HG03342 (cell line): ENCODE results near the gene CXorf58.

Experiments
- ATAC-seq: cut with Tn5 transposase; IDR thresholded peaks from one replicate; pipeline ENCODE4 v1.9.1; 2021; ENCODE audit warnings: mild to moderate bottlenecking, moderate library complexity; ENCODE audit not compliant: unreplicated experiment

Gene CXorf58

DNA sequence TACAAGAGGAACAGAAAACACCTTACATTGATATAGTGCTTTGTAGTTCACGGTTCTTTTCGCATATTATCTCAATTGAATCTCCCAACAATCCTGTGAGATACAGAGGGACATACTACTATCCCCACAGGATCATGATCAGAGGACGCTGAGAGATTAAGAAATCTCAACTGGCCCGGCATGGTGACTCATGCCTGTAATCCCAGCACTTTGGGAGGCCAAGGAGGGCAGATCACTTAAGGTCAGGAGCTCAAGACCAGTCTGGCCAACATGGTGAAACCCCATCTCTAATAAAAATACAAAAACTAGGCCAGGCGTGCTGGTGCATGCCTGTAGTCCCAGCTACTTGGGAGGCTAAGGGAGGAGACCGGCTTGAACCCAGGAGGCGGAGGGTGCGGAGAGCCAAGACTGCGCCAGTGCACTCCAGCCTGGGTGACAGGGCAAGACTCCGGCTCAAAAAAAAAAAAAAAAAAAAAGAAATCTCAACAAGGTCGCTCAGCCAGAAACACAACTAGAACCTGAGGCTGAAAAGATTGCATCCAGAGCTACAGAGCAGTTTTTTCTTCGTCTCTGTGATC, 7.5 kb upstream of the CXorf58 start:
- no peak for ATAC-seq

DNA sequence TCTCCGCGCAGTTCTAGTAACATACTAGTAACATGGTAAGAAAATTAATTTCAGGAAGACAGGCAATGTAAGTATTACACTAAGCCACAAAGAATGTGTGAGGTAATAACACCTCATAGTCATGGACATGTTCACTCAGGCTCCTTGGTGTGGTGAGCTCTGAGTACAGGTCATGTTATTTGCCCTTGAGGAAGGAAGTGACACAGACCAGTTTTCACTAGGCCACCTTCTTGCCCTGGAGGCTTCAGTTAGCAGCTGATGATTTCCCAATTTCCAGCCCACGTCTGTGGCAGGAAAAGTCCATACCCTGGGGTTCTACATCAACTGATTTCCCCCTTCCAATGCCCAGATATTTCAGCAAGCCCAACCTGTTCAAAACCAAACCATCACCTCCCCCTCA, 6.7 kb upstream of the CXorf58 start:
- no peak for ATAC-seq

DNA sequence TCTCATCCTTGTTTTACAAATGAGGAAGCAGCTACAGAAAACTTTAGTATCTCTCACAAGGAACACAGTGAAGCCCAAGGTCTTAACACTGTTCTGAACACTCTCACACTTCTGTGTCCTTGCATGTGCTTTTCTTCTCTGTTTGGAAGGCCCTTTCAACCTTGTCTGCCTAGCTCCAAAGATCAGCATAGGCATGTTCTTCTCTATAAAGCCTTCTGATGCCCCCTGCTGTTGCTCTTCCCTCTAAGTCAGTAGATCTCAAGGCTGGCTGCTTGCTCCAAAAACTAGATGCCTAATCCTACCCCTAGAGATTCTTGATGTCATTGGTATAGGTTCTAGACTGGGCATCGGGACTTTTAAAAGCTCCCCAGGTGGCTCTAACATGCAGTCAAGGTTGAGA, 6.0 kb upstream of the CXorf58 start:
- peak; percentile 73 for ATAC-seq

DNA sequence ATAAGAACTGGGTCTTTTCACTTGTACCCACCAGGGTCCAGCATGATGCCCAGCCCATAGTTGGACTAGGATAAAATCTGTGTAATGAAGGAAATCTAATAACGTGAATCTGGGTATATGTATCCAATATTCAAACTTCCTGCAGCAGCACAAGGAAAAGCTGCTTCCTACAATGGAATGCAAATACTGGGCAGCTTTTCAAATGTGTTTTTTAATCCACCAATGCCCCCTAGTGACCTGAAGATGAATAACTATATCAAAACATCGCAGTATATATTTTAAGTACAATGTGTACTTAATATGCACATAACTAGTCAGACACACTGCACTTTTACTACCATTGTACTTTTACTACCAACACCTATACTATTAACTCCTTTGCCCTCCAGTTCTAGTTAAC, 5.4 kb upstream of the CXorf58 start:
- ATAC-seq: no peak

DNA sequence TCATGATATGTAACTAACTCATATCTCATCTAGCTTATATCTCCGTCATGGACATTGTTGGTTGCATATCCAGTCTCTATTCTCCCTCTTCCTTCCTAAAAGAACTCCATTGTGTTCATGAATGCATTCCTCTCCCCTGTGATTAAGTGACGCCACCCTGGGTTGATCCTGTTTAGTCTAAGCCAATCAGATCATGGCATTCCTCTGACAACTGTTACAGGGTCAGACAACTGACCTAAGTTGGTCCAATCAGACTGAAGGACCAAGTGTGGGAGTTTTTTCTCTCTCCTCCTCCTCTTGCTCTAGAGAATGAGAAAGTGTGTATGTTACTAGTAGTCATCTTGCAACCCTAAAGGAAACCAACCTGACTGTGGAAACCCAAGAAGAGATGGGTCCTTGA, 3.7 kb upstream of the CXorf58 start:
- no peak for ATAC-seq

DNA sequence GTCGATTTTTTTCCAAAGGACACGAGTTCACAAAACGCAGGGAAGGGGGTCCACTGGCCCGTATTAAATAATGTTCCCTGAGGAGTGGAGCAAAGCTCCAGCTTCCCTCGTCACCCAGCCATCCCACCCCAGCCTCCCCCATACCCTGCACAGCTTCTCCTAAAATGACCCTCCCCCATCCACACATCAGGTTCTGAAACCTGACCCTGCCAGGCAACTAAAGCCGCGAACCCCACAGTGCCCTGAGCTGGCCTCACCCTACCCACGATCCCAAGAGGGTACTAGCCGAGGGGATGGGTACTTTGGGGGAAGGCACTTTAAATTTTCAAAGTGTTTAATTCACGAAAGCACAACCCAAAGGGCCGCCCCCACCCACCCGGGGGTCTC, 702 bp upstream of the CXorf58 start:
- ATAC-seq: no peak

DNA sequence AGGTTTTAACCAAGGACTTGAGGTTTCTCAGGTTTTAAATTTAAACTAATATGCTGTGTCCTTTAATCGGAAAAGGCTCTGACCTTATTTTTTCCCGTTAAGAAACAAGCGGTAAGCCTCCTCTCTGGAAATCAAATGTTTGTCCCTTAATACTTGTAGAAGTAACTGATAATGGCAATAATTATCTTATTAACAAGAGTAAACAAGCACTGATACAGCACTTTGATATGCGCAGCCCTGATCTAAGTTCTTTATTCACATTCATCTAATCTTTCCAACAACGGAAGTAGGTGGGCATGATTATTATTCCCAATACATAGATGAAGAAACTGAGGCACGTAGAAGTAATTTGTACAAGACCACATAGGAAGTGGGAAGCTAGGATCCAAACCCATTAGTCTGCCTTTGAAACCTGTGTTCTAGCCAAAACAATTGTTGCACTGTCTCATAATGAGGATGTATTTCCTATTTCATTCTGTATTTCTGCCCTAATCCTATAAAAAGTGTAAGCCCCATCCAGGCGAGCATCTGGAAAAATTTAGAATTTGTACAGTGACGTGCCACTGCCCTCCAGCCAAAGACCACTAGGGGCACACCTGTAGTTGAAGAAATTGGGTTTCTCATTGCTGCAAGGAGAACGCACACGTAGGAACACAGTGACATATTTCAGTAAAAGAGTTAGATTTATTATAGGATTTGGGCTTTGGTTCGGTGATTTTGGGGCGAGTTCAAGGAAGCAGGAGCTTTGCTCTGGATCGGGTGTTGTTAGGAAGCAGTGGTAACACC, 606 bp downstream of the CXorf58 start:
- ATAC-seq: no peak

DNA sequence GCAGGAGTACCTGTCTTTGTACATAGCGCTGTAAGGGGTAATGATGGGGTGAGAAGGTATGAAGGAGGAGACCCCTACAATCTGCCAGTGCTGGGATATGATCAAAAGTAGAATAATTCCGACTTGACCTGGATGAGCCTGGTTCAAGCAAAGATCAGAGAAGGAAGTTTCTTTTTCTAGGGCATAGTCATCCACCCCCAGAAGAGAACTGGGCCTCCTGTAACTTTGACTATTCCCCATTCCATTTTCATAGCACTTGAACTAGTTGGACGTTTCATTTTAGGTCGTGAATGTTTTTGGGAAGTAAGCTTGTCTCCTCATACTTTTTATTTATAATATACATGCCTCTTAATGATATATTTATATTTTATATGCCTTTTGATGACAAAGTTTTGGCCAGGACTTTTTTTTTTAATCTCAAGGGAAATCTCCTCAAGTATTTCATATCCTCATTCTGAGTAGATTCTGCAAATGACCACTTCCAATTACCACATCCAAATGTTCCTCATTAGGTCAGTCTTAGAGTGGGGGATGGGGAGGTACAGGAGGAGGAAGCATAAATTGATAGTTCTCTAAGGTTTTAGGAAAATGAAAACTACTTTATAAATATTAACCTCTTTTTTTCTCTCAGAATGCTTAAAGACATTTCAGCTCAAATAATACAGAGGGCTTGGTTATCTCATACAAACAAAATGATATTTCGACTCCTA, 3.5 kb downstream of the CXorf58 start:
- ATAC-seq: no peak

DNA sequence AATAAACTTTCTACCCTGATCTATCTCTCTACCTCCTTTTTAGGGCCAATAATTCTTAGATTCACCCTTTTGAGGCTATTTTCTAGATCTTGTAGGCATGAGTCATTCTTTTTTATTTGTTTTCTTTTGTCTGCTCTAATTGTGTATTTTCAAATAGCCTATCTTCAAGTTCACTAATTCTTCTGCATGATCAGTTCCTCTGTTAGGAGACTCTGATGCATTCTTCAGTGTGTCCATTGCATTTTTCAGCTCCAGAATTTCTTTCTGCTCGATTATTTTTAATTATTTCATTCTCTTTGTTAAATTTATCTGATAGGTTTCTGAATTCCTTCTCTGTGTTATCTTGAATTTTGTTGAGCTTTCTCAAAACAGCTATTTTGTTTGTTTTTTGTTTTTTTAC, 11.3 kb downstream of the CXorf58 start:
- no peak for ATAC-seq

DNA sequence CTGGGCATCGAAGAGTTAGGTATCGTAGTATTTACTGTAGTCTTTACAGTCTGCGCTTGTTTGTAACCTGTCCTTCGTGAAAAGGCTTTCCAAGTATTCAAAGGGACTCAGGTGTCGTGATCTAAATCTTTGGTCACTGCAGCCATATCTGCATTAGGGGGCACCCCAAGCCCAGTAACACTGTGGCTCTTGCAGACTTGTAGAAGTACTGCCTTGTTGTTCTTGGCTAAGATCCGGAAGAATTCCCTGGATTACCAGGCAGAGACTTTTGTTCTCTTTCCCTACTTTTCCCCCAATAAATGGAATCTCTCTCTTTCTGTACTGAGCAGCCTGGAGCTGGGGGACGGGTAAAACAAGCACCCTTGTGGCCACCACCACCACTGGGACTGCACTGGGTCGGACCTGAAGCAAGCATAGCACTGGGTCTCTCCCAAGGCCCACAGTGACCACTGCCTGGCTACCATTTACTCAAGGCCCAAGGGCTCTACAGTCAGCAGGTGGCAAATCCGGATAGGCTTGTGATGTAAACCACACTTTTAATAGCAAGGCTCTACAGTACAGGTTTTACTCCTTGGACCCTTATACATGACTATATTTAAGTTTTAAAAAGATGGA, 12.0 kb downstream of the CXorf58 start:
- ATAC-seq: no peak

DNA sequence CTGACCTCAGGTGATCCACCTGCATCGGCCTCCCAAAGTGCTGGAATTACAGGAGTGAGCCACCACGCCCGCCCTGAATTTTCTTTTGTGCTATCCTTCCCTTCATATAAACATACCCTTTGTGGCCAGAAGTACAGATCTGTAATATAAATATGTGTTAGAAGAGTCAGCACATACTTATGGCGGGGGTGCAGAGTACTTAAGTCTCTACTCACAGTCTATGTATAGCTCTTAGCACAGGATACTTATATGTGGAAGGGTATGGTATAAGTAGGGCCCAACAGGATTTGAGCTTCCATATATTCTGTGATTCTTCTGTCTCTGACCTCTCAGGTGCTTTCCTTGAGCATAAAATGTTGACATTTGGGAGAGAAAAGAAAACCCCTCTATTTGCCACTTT, 18.2 kb downstream of the CXorf58 start:
- no peak for ATAC-seq

DNA sequence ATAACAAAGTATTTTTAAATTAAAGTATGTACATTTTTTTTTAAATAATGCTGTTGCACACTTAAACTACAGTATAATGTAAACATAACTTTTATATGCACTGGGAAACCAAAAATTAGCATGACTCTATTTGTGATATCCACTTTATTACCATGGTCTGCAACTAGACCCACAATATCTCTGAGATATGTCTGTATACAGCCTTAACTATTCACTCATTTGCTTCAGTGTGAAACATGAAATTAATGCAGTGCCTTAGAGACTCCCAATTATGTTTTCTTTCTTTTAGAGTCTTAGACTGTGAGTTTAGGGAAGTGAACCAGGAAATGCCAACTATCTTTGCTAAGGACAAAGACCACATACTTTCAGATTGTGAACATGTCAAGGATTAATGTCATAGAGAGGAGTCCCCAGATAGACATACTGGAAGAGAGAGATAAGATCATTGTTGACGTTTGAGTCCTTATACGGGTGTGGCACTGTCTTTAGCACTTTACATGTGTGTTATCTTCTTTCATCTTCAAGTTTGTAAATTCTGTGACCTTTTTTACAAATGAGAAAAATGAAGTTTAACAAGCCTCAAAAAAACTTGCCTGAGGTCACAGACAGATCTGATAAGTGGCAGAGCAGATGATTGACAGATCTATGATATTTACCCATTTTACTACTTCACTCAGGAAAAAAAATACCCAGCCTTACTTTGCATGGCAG, 23.2 kb downstream of the CXorf58 start:
- ATAC-seq: no peak

DNA sequence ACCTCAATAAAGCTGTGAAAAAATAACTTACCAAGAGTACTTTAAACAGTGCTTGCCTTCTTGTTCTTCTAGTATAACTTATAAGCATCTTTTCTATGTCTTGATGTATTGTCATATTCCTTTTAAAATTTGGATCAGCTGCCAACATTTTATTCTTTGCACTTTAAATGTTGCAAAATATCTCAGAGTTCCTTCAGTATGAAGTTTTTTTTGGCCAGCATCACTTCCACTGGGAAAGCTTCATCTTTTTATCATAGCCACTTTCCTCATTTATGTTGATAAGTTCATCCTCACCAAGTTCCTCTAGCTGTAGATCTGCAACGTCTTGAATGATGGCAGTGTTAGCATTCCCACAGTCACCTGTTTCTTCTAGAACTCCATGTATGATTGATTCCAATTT, 24.2 kb downstream of the CXorf58 start:
- ATAC-seq: no peak

DNA sequence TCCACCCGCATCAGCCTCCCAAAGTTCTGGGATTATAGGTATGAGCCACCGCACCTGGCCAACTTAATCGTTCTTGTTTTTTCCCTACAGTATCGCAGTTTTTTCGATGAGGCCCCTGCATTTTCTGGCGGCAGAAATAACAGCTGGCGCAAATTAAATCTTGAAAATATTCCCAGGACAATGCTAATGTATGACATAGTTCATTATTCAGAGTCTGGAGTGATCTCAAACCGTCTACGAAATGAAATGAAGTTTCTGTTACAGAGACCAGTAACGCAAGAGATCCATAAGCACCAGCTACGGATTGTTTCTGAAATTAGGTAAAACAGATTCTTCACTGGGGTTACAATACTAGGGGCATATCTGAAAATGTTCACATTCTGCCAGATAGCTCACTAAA, 27.3 kb downstream of the CXorf58 start:
- ATAC-seq: no peak

DNA sequence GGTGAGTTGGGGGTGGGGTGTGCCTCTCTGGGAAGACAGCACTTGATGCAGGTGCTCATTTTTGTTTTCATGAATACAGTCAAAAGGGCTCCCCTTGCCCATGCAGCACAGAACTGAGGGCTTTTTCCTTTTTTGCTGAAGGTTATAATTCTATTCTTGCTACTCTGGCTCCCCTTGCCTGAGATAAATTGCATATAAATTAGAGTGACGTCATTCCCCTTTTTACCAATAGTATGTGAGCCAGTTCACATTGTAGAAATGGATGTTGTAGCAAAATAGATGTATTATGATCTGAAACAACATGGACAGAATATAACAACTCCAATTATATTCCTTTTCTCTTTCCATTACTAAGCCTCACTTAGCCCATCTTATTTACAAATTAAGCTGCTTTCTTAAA, 28.4 kb downstream of the CXorf58 start:
- ATAC-seq: no peak

DNA sequence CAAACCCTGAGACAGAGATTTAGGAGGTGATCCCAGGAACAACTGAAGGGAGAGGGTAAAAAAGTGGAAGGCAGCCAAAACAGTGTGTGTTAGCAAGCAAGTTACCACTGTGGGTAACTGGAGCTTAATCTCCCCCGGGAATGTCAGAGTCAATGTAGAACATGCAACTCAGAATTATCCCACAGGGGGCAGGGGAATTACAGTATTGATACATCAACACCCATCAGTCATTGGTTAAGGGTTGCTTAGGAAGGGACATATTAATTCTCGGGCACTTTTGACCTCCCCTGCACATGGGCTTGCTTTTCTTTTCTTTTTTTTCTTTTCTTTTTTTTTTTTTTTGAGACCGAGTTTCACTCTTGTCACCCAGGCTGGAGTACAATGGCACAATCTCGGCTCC, 29.3 kb downstream of the CXorf58 start:
- ATAC-seq: no peak

DNA sequence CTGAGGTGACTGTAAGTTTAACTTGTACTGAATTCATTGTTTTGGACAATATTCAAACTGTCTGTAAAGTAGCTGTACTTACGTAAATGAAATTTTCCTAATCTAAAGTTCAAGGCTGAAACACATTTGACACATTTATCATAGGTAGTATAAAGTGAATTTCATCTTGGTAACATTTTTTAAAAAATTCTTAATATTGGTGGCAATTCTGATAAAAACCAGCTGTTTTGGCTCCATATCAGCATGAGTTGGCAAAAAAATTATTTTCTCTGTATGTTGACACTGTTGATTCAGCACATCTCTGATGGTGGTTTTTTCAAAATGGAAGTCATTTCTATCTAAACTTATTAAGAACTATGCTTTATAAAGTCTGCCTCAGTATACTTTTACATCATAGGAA, 30.9 kb downstream of the CXorf58 start:
- ATAC-seq: no peak

DNA sequence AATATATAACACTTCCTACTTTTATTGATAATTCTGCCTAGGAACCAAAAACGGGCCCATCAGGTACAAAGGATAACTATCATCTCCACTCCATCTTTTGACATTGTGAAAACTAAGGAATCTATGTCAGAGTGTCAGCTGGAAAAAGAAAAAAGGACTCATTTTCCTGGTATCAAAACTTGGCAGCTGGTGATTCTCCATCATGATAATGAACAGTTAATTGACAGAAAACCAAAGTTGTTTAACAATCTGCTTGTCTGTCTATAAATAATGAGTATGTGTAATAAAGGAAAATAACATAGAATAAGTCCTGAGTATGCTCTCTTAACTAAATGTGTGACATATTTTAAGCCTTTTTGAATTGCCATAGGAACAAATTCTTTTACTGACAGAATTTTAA, 31.4 kb downstream of the CXorf58 start:
- no peak for ATAC-seq

DNA sequence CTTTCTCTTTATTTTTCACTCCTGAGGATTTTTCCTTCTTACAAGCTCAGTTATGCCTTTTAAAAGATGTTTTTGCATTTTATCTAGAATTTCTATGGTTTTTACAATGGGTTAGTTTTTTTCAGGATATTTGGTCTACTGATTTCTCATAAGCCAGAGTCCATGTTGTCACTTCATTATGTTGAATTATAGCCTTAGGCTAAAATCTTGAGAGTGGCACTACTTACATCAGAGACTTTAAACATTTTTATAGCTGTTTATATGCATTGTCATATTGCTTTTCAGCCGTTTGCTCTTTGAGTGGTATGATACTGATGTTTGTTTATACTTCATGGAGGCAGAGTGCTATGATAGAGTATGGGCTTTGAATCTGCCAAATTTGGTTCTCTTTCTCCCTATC, 36.4 kb downstream of the CXorf58 start:
- no peak for ATAC-seq

DNA sequence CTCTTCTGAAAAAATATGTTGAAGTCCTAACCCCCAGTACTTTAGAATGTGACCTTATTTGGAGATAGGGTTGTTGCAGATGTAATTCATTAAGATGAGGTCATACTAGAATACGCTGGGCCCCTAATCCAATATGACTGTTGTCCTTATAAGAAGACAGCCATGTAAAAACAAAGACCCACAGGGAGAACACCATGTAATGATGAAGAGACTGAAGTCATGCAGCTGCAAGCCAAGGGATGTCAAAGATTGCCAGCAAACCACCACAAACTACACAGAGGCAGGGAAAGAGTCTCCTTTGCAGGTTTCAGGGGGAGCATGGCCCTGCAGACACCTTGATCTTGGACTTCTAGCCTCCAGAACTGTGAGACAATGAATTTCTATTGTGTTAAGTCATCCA, 37.4 kb downstream of the CXorf58 start:
- no peak for ATAC-seq

DNA sequence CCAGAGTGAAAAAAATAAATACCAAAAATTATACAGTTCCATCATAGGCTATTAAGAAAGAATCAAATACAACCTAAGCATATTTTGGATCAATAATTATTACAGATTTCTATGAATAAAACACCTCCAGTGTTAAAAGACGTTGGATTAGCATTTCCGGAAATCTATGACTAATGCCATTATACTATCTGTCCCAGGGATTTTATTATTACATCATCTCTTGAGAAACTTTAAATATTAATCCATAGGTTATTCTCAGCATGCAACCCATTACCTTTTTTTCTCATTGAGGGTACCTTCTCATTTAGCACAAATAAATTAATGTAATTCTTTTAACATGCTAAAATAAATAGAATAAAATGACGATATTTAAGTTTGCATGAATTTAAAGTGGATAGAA, 44.6 kb downstream of the CXorf58 start:
- ATAC-seq: no peak
